ENCODE results near the gene GHR. TPM values are rescaled to one million over a fixed set of nuclear protein-coding genes. Genes with fewer than 3 reads are reported as not detected.
A peak's percentile ranks its signal among the peaks of the same experiment; 100 is the strongest.
"Not testable (repeated sequence)": the region's sequence is repeated elsewhere in the genome, so short reads cannot be mapped to it uniquely, and the experiment has no call there.

Gene GHR
- total RNA-seq, 1 donor, result 4.3 TPM

GRCh38 chr5:42566652-42567295 is 143.5 kb downstream of the GHR start:
- no peak overlapping the region for H3K4me3 ChIP-seq (ENCODE audit: low read depth, low read length)
- DNase-seq (ENCODE audit: low read depth), result peak; percentile 20
- TF ChIP-seq CTCF (IDR thresholded peaks at IDR 0.05; ENCODE audit: insufficient read depth, low read length), result no peak

GRCh38 chr5:42569325-42569724 is 146.1 kb downstream of the GHR start:
- H3K4me3 ChIP-seq (ENCODE audit: low read depth, low read length), result no peak overlapping the region
- no peak for DNase-seq (ENCODE audit: low read depth)
- no peak for TF ChIP-seq CTCF (IDR thresholded peaks at IDR 0.05; ENCODE audit: insufficient read depth, low read length)

DNA sequence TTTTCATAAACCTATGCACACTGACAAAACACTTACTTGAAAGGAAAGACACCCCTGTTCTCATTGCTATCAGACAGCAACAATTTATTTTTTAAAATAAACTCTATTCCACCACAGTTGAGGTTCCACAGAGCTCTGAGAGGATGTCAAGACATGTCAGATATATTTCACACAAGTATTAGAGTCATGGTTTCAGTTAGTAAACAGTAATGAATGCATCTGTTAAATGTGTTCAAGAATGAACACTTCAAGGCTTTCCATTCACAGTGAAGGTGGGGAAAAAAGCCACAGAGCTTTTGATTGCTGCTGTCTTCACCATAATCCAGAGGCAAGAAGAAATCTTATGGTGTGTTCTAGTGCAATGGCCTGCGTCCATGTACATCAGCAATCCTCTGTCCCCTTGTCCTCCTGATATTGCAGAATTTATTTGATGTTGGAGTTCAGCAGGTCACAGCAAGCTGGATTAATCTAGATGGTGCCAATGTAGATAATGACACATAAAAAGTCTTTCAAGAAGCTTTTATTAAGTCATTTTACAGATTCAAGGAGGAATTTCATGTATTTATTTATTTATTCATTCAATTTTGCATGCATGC is 146.8 kb downstream of the GHR start:
- TF ChIP-seq CTCF (IDR thresholded peaks at IDR 0.05; ENCODE audit: insufficient read depth, low read length), result no peak
- H3K4me3 ChIP-seq (ENCODE audit: low read depth, low read length), result no peak overlapping the region
- DNase-seq (ENCODE audit: low read depth), result no peak

DNA sequence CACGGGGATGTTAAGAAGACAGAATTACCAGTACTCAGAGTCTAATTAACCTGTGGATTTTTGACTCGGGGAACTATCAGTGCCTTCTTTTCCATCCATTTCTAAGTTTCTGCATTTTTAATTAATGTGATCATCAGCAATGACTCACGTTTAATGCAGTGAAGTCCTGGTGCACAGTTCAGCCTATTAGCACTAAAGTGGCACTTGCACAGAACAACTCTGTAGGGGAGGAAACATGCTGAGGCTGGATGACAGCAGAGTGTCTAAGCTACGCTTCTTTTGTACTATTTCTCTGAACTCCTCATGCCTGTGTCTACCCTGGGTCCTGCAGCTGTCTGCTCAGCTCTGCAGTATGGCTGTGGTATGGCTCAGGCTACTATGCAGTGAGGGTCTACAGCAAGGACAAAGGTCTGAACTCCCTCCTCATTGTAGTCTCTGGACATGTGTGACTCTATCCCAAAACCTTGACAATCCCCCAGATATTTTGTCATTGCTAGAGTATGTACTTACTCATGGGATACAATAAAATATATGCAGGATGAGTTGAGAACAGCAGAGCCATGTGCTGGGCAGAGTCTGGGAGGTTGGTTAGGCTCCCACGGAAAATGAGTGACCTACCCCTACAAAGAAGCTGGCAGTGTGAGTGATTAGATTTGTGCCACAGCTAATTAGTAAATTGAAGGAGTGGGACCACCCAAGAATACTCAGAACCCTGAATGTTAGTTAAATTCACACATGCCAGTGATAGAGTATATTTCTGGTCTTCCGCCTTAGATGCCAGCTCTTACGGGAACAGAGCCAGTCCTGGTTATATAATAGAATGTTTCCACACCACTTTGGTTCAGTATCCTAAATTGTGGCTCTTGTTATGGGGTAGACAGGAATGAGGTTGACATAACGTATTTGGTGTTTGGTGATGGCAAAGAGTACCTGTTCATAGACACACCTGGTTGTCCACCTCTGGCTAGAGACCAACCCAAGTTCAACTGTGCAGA is 148.0 kb downstream of the GHR start:
- no peak overlapping the region for H3K4me3 ChIP-seq (ENCODE audit: low read depth, low read length)
- DNase-seq (ENCODE audit: low read depth), result no peak
- TF ChIP-seq CTCF (IDR thresholded peaks at IDR 0.05; ENCODE audit: insufficient read depth, low read length), result no peak

- no peak for TF ChIP-seq CTCF (IDR thresholded peaks at IDR 0.05; ENCODE audit: insufficient read depth, low read length)
- H3K4me3 ChIP-seq (ENCODE audit: low read depth, low read length), result no peak overlapping the region
- no peak for DNase-seq (ENCODE audit: low read depth)
These were observed 149.1 kb downstream of the GHR start for GRCh38 chr5:42572313-42572712.

DNA sequence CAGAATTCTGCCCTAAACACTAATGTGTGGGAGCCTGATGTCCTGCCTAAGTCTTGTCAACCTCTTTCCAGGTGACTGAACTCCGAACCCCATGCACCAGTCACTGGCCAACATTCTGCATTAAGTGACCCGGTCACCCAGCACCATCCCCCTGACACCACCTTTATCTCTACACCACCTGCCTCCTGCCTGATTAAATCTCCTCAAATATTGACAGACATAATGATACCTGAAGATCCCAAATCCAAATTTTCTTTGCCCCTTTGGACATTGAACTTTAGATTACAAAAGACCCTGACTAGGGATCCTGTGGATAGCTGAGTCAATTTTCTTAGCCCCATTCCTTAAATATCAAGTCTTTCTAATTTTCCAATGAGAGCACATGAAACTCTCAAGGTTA is 150.1 kb downstream of the GHR start:
- TF ChIP-seq CTCF (IDR thresholded peaks at IDR 0.05; ENCODE audit: insufficient read depth, low read length), result no peak
- no peak overlapping the region for H3K4me3 ChIP-seq (ENCODE audit: low read depth, low read length)
- DNase-seq (ENCODE audit: low read depth), result no peak

- DNase-seq (ENCODE audit: low read depth); H3K4me3 ChIP-seq (ENCODE audit: low read depth, low read length): not testable (repeated sequence)
These were observed 152.7 kb downstream of the GHR start for GRCh38 chr5:42575914-42576313.

- not testable (repeated sequence) for H3K4me3 ChIP-seq (ENCODE audit: low read depth, low read length); DNase-seq (ENCODE audit: low read depth)
These were observed 155.7 kb downstream of the GHR start for GRCh38 chr5:42578901-42579300.

All from fibroblast of the aortic adventitia (primary cell).